GM21515 (cell line): ENCODE results near the gene MYO1F.
"Not testable (repeated sequence)": the region's sequence is repeated elsewhere in the genome, so short reads cannot be mapped to it uniquely, and the experiment has no call there.

Experiments used
- ATAC-seq: cut with Tn5 transposase; IDR thresholded peaks from one replicate; pipeline ENCODE4 v1.9.1; 2021; ENCODE audit not compliant: unreplicated experiment

The MYO1F gene

GRCh38 chr19:8600816-8601215, 23.6 kb upstream of the MYO1F start:
- ATAC-seq = no peak

GRCh38 chr19:8600064-8600463, 22.8 kb upstream of the MYO1F start:
- ATAC-seq = no peak

- ATAC-seq = no peak
Observed at GRCh38 chr19:8596168-8596567, 18.9 kb upstream of the MYO1F start.

- ATAC-seq = no peak
Observed at GRCh38 chr19:8595651-8596050, 18.4 kb upstream of the MYO1F start.

- no peak for ATAC-seq
Observed at GRCh38 chr19:8593931-8594330, 16.7 kb upstream of the MYO1F start.

- ATAC-seq = no peak
Observed at GRCh38 chr19:8592231-8593009, 15.2 kb upstream of the MYO1F start.

GRCh38 chr19:8589177-8589714, 12.0 kb upstream of the MYO1F start:
- no peak for ATAC-seq

- ATAC-seq = no peak
Observed at GRCh38 chr19:8585894-8586750, 8.9 kb upstream of the MYO1F start.

GRCh38 chr19:8584965-8585893, 8.0 kb upstream of the MYO1F start:
- no peak for ATAC-seq

GRCh38 chr19:8580710-8581281, 3.6 kb upstream of the MYO1F start:
- ATAC-seq = peak; percentile 46

- no peak for ATAC-seq
Observed at GRCh38 chr19:8578642-8579265, 1.5 kb upstream of the MYO1F start.

GRCh38 chr19:8577741-8578140, 499 bp upstream of the MYO1F start:
- ATAC-seq = no peak

- ATAC-seq = no peak
Observed at GRCh38 chr19:8576273-8576993, 809 bp downstream of the MYO1F start.

- ATAC-seq = no peak
Observed at GRCh38 chr19:8575467-8575997, 1.7 kb downstream of the MYO1F start.

- not testable (repeated sequence) for ATAC-seq
Observed at GRCh38 chr19:8574619-8574922, 2.7 kb downstream of the MYO1F start.

- no peak for ATAC-seq
Observed at GRCh38 chr19:8573316-8573715, 3.9 kb downstream of the MYO1F start.

GRCh38 chr19:8571006-8571411, 6.2 kb downstream of the MYO1F start:
- ATAC-seq = no peak

- ATAC-seq = peak; percentile 80
Observed at GRCh38 chr19:8569066-8569771, 8.0 kb downstream of the MYO1F start.
